M059J (cell line): ENCODE data around the gene TENT4A. TPM values are rescaled to one million over a fixed set of nuclear protein-coding genes. Genes with fewer than 3 reads are reported as not detected.
A peak's percentile ranks its signal among the peaks of the same experiment; 100 is the strongest.

ENCODE experiments used
- DNase-seq: peaks from one replicate; pipeline ENCODE4 v3.0.0-alpha.2; 2012; ENCODE audit warnings: low read depth
- total RNA-seq: library from RNA; depleted of rRNA; stranded (reverse); fragments of >200 nt; shearing (Covaris generic); gene quantifications from 2 replicates; pipeline ENCODE4 v1.2.3, GENCODE V29; 2014

Gene TENT4A
- total RNA-seq, 1 experiment from 2014 or later = 11.7 TPM

GRCh38 chr5:6700074-6700684, 13.1 kb upstream of the TENT4A start:
- DNase-seq = no peak

DNA sequence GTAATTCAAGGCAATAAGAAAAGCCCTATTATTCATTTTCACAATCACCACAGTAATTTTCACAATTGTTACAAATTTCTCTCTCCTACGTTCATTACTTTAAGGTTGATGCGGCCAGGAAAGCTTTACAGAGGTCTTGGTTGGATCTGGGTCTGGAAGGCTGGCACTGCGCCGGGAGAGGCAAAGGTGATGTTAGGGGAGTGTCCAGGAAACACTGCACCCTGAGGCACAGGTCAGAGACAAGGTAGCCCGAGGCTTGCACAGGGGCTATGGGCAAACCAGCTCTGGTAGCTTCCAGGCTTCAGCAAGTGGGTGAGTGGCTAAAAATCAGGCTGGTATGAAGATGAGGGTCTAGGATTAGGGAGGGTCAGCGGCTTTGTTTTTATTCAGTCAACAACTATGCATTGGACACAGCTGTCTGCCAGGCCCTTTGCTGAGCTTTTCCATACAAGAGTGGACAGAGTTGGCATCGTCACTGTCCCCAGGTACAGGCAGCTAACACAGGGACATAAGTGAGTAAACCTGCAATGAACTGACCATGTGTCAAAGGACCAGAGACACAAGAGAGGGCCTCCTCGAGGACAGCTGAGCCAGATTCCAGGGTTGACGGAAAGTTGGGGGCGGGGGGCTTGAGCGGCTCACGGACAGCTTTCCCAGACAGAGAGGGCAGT, 12.4 kb upstream of the TENT4A start:
- DNase-seq = no peak

DNA sequence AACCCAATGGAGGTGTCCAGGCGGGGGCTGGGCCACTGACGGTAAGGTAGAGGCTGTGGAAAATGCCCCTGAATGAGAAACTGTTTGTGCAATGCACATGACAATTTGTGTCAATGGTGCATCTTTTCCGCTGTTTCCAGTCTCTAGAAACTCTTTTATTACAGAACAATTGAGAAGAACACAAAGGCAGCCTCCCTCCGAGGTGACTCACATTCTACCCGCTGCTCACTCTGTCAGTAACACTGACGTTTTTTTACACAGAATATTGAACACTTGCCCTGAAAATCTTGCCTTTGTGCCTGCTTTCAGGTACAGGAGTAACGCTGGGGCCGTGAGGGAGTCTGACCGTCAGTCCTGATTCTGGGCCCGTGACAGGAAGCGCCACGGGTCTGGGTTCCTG, 11.7 kb upstream of the TENT4A start:
- peak; percentile 26 for DNase-seq

DNA sequence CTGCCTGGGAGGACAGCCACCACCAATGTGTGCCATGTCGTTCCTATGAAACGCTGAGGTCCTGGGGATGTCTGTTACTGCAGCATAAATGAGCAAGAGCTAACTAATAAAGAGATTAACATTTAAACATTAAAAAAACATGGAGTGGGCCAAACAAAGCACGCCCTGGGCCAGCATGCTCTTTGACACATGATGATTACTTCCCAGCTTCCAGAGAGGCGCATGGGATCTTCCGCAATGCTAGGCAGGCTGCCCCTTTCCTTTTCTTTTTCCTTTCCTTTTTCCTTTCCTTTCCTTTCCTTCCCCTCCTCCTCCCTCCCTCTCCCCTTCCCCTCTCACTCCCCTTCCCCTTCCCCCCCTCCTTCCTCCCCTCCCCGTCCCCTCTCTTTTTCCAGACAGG, 10.6 kb upstream of the TENT4A start:
- DNase-seq = no peak

GRCh38 chr5:6703806-6704205, 9.4 kb upstream of the TENT4A start:
- peak; percentile 66 for DNase-seq

GRCh38 chr5:6704361-6704851, 8.8 kb upstream of the TENT4A start:
- peak; percentile 98 for DNase-seq

DNA sequence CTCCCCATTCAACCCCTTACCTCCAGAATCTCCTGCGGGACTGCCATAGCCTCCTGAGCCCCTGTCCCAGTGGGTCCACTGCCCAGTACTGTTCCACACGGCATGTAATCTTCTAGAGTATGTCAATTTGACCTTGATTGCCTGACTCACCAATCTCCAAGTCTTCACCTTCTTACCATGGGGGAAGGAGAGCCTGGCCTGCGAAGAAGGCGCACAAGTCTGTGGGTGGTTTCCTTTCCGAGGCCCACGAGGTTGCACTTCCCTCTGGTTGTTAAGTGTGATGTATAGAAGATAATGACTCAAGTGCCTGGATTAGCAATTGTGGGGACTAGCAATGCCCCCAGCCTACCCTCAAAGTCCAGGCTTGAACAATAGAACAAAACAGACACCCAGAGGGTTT, 8.1 kb upstream of the TENT4A start:
- DNase-seq = peak; percentile 62

DNA sequence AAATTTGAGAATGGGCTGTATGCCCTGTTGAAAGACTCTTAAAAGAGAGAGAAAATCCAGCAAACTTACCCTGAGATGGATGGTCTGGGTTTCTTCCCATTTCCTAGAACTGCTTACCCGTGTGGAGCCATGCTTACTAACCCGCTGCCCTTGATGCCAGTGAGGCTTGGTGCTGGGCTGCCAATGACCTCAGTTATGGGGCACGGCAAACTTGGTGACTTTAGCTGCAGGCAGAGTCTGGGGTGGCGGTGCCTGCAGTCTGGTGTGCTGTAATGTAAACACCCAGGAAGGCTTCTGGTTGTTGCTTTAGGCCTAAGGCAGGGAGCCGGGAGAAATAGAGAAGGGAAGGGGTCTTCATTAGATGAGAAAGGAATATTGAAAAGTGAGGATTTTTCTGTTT, 7.3 kb upstream of the TENT4A start:
- peak; percentile 74 for DNase-seq

GRCh38 chr5:6707852-6708251, 5.4 kb upstream of the TENT4A start:
- no peak for DNase-seq

- DNase-seq = no peak
Observed at GRCh38 chr5:6708814-6709213, 4.4 kb upstream of the TENT4A start.

GRCh38 chr5:6710070-6710469, 3.2 kb upstream of the TENT4A start:
- peak; percentile 44 for DNase-seq

DNA sequence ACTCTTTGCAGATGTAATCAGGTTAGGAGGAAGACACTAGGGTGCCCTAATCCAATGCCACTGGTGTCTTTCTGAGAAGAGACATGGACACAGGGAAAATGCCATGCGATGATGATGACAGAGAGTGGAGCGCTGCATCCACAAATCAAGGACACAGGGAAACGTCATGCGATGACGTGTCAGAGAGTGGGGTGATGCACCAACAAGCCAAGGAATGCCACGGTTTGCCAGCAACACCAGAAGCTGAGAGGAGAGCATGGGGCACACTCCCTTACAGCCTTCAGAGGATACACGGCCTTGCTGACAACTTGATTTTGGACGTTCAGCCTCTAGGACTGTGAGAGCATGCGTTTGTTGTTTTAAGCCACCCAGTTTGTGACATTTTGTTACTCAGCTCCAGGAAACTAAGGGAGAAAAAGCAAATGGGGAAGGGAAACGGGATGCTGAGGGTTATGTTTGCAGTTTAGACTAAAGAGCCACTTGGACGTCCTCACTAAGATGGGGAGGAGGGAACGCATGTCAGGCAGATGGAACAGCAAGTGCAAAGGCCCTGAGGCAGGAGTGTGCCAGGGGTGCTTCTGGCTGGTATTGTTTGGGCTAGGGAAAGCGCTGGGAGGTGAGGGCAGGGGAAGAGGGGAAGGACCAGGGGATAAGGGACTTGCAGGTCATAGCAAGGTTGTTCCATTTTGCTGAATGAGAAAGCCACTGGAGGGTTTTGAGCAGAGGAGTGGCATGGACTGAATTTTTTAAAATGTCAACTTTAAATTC, 2.5 kb upstream of the TENT4A start:
- no peak for DNase-seq

- DNase-seq = no peak
Observed at GRCh38 chr5:6711409-6712141, 1.7 kb upstream of the TENT4A start.

GRCh38 chr5:6712142-6712576, 1.1 kb upstream of the TENT4A start:
- peak; percentile 84 for DNase-seq

GRCh38 chr5:6712577-6713273, 507 bp upstream of the TENT4A start:
- peak; percentile 96 for DNase-seq

DNA sequence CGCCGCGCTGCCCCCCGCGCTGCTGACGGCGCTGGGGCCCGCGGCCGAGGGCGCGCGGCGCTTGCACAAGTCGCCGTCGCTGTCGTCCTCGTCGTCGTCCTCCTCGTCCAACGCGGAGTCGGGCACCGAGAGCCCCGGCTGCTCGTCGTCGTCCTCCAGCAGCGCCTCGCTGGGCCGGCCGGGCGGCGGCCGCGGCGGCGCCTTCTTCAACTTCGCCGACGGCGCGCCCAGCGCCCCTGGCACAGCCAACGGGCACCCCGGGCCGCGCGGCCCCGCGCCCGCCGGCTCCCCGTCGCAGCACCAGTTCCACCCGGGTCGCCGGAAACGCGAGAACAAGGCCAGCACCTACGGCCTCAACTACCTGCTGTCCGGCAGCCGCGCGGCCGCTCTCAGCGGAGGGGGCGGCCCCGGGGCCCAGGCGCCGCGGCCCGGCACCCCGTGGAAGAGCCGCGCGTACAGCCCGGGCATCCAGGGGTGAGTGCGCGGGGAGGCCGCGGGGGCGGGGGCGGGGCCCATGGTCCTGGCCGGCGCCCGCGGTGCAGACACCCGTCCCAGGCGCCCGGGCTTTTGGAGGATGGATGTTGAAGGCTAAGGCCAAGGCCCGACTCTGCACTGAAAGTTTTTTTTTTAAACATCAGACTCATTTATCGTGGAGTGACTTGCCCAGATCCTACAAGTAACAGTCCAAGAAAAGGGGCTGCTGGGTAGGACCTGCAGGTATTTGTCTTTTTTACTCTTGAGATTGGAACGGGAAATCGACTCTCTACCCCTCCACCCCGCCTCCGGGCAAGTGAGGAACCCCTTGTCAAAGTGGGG, 1.2 kb downstream of the TENT4A start:
- peak; percentile 39 for DNase-seq

GRCh38 chr5:6715271-6715670, 2.0 kb downstream of the TENT4A start:
- DNase-seq = no peak

GRCh38 chr5:6715758-6716628, 2.8 kb downstream of the TENT4A start:
- no peak for DNase-seq

DNA sequence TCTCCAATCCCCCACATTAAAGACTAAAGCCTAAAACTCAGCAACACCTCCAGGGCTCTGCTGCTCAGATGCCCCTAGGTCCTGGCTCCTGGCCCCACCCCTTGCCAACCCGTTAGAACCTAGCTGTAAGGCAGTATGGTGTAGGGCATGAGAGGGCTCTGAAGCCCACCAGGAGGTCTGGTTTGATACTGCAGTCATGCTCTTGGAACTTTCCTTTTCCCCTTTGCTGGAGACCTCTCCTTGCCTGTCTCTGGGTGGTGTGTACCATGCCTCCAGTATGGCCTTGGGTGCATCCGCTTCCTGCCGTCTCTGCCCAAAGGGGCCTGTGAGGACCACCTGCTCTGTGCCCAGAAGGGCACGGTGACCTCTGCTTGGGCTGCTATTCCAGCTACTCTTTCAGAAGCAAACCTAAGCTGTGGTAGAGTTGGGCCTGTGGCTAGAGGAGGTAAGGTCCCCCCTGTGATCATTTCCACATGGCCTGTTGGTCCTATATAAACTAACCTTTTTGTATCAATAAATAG, 3.5 kb downstream of the TENT4A start:
- DNase-seq = no peak
